ENCODE measurements around the gene CRYBG3.

Gene CRYBG3

DNA sequence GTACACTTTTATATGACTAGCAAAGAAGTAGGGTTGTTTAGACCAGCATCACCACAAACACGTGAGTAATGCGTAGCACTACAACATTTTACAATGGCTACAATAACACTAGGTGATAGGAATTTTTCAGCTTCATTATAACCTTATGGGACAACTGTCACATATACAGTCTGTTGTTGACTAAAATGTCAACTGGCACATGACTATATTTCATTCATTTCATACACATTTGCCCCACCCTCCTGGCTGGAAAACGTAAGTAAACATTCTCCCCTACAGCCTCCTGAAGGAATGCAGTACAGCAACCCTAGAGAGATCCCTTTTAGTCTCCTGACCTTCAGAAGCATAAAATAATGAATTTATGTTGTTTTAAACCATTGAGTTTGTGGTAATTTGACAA, 134.2 kb downstream of the CRYBG3 start:
- Histone ChIP-seq H3K4me2 (ENCODE audit: low read length) (no peak overlapping the region), H2AFZ (ENCODE audit: insufficient read depth, low read length, poor library complexity) (no peak overlapping the region), H3K79me1 (ENCODE audit: low read length) (peaks cover 2% of the 10 kb centered on the region), H4K12ac (ENCODE audit: low read depth, low read length) (no peak overlapping the region), H3K36me3 (ENCODE audit: control insufficient read depth in 1 of 2, insufficient read depth in 2 of 2, low read length in 2 of 2) (peaks cover 0 to 4% of the 10 kb centered on the region in 2 experiments), H2AK5ac (ENCODE audit: low read length) (no peak overlapping the region), H3K27ac (ENCODE audit: low read depth, low read length) (no peak overlapping the region), H3K14ac (ENCODE audit: low read length) (no peak overlapping the region), H2BK120ac (ENCODE audit: insufficient read depth, low read length, poor library complexity) (no peak overlapping the region), H3K4me3 (ENCODE audit: low read depth, low read length) (no peak overlapping the region), H3K27me3 (ENCODE audit: insufficient read depth, low read length) (no peaks in the 10 kb centered on the region), H4K91ac (ENCODE audit: low read depth, low read length) (no peak overlapping the region), H3K4ac (ENCODE audit: low read depth, low read length) (no peak overlapping the region), H3K4me1 (ENCODE audit: control insufficient read depth in 1 of 2, insufficient read depth in 2 of 2, low read length in 2 of 2) (peaks cover 2 to 3% of the 10 kb centered on the region in 2 experiments), H3K9ac (ENCODE audit: low read length) (no peak overlapping the region), H2BK5ac (ENCODE audit: low read depth, low read length, poor library complexity) (no peak overlapping the region), H3K79me2 (ENCODE audit: control insufficient read depth, insufficient read depth, low read length, poor library complexity) (no peaks in the 10 kb centered on the region), H3K23ac (ENCODE audit: low read length) (no peak overlapping the region), H2BK12ac (ENCODE audit: low read length) (no peak overlapping the region), H4K8ac (ENCODE audit: low read depth, low read length) (no peak overlapping the region), H3K9me3 (ENCODE audit: insufficient read depth, low read depth, low read length) (no peaks in the 10 kb centered on the region), H3K18ac (ENCODE audit: low read length) (no peak overlapping the region)
- peak; percentile 76 to 91 for DNase-seq
- no CpG with 5 or more reads among the region's 3 CpGs for WGBS (ENCODE audit: extremely low coverage, insufficient coverage, insufficient read length)

DNA sequence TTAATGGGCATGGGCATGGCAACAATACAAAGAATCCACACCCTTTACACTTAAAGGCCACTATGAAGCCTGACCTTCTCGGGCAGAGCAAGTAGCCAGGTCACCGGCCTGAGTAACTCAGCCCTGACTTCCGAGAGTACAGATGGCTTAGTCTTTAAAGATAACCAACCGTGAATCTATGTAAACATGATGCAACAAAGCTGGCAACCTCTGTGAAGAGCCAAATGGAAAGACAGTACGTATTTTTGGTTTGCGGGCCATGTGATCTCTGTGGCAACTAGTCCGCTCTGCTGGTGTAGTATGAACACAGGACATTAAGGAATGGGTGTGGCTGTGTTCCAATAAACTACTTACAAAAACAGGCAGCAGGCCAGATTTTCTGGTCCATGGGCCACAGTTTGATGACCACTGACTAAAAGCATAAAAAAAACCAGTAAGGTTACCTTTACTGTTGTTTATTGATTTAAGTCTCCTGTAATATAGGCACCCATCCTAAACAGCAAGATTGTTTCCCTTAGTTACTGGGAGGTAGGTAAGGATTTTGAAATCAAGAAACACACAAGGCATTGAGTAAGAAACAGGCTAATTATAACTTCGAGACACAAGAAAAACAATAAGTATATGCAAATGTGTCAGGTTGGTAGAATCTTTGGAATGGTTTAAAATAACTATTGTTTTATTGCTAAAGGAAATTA, 136.0 kb downstream of the CRYBG3 start:
- H3K27me3 ChIP-seq (ENCODE audit: insufficient read depth, low read length), result no peaks in the 10 kb centered on the region
- no peak overlapping the region for H3K14ac ChIP-seq (ENCODE audit: low read length)
- no peak overlapping the region for H3K27ac ChIP-seq (ENCODE audit: low read depth, low read length)
- no peak overlapping the region for H3K4me2 ChIP-seq (ENCODE audit: low read length)
- no peak overlapping the region for H2BK120ac ChIP-seq (ENCODE audit: insufficient read depth, low read length, poor library complexity)
- H3K9ac ChIP-seq (ENCODE audit: low read length), result no peak overlapping the region
- H2AFZ ChIP-seq (ENCODE audit: insufficient read depth, low read length, poor library complexity), result no peak overlapping the region
- H2BK12ac ChIP-seq (ENCODE audit: low read length), result no peak overlapping the region
- H4K12ac ChIP-seq (ENCODE audit: low read depth, low read length), result no peak overlapping the region
- no peak overlapping the region for H4K8ac ChIP-seq (ENCODE audit: low read depth, low read length)
- H3K79me2 ChIP-seq (ENCODE audit: control insufficient read depth, insufficient read depth, low read length, poor library complexity), result no peaks in the 10 kb centered on the region
- no peak overlapping the region for H3K4ac ChIP-seq (ENCODE audit: low read depth, low read length)
- peaks cover 0 to 6% of the 10 kb centered on the region in 2 experiments for H3K4me1 ChIP-seq (ENCODE audit: control insufficient read depth in 1 of 2, insufficient read depth in 2 of 2, low read length in 2 of 2)
- no peak overlapping the region for H3K4me3 ChIP-seq (ENCODE audit: low read depth, low read length)
- H3K79me1 ChIP-seq (ENCODE audit: low read length), result no peaks in the 10 kb centered on the region
- H2AK5ac ChIP-seq (ENCODE audit: low read length), result no peak overlapping the region
- no peaks in the 10 kb centered on the region for H3K9me3 ChIP-seq (ENCODE audit: insufficient read depth, low read depth, low read length)
- WGBS (ENCODE audit: extremely low coverage, insufficient coverage, insufficient read length), result no CpG with 5 or more reads among the region's 8 CpGs
- H3K36me3 ChIP-seq (ENCODE audit: control insufficient read depth in 1 of 2, insufficient read depth in 2 of 2, low read length in 2 of 2), result peaks cover 0 to 4% of the 10 kb centered on the region in 2 experiments
- no peak overlapping the region for H4K91ac ChIP-seq (ENCODE audit: low read depth, low read length)
- H3K23ac ChIP-seq (ENCODE audit: low read length), result no peak overlapping the region
- H3K18ac ChIP-seq (ENCODE audit: low read length), result no peak overlapping the region
- peak; percentile 78 to 91 for DNase-seq
- H2BK5ac ChIP-seq (ENCODE audit: low read depth, low read length, poor library complexity), result no peak overlapping the region

DNA sequence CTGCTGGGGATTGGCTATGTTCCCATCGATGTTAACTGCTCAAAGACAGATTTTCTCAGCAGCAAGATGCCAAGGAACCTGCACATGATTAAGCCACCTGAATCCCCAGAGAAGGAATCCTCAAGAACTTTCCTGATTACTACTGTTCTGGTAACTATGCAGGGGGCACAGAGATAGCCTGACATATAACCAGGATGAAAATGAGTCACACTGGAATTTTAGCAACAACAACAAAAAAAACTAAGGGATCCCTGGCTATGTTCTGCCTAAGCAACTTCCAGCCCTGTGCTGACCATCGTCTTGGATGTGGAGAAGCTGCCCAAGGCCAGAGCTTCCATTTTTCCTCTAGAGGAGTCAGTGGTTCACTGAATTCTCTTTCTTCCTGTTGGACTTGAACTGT, 136.6 kb downstream of the CRYBG3 start:
- no peak overlapping the region for H3K4me3 ChIP-seq (ENCODE audit: low read depth, low read length)
- no peak overlapping the region for H2AFZ ChIP-seq (ENCODE audit: insufficient read depth, low read length, poor library complexity)
- H3K36me3 ChIP-seq (ENCODE audit: control insufficient read depth in 1 of 2, insufficient read depth in 2 of 2, low read length in 2 of 2), result peaks cover 0 to 4% of the 10 kb centered on the region in 2 experiments
- no peak overlapping the region for H4K12ac ChIP-seq (ENCODE audit: low read depth, low read length)
- H2BK120ac ChIP-seq (ENCODE audit: insufficient read depth, low read length, poor library complexity), result no peak overlapping the region
- H2BK5ac ChIP-seq (ENCODE audit: low read depth, low read length, poor library complexity), result no peak overlapping the region
- H3K79me1 ChIP-seq (ENCODE audit: low read length), result no peaks in the 10 kb centered on the region
- no peak overlapping the region for H3K27ac ChIP-seq (ENCODE audit: low read depth, low read length)
- no peak overlapping the region for H3K23ac ChIP-seq (ENCODE audit: low read length)
- no peaks in the 10 kb centered on the region for H3K79me2 ChIP-seq (ENCODE audit: control insufficient read depth, insufficient read depth, low read length, poor library complexity)
- no peaks in the 10 kb centered on the region for H3K9me3 ChIP-seq (ENCODE audit: insufficient read depth, low read depth, low read length)
- DNase-seq, result peak in 1 of 2 donors; percentile 40
- H4K8ac ChIP-seq (ENCODE audit: low read depth, low read length), result no peak overlapping the region
- no peak overlapping the region for H2AK5ac ChIP-seq (ENCODE audit: low read length)
- no peaks in the 10 kb centered on the region for H3K27me3 ChIP-seq (ENCODE audit: insufficient read depth, low read length)
- no peak overlapping the region for H3K14ac ChIP-seq (ENCODE audit: low read length)
- no peak overlapping the region for H3K4me2 ChIP-seq (ENCODE audit: low read length)
- no peak overlapping the region for H3K4ac ChIP-seq (ENCODE audit: low read depth, low read length)
- H2BK12ac ChIP-seq (ENCODE audit: low read length), result no peak overlapping the region
- H4K91ac ChIP-seq (ENCODE audit: low read depth, low read length), result no peak overlapping the region
- H3K18ac ChIP-seq (ENCODE audit: low read length), result no peak overlapping the region
- H3K9ac ChIP-seq (ENCODE audit: low read length), result no peak overlapping the region
- WGBS (ENCODE audit: extremely low coverage, insufficient coverage, insufficient read length), result no CpG with 5 or more reads among the region's 2 CpGs
- peaks cover 0 to 4% of the 10 kb centered on the region in 2 experiments for H3K4me1 ChIP-seq (ENCODE audit: control insufficient read depth in 1 of 2, insufficient read depth in 2 of 2, low read length in 2 of 2)

DNA sequence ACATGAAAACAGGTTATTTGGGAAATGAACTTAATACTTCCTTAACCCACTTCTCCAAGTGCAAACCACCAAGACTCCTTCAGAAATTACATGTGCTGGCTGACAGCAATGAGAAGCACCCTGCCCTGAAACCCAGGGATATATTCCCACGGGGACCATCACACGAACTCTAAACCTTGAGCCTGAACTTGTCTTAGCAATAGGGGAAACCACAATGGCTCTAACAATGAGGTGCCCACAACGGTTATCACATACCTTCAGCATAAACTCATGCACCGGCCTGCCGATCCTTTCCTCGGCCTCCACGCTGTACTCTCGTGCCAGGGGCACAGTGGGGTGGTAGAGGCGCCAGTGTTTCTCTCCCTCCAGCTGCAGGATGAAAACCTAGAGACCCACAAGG, 137.0 kb downstream of the CRYBG3 start:
- H3K4me1 ChIP-seq (ENCODE audit: control insufficient read depth in 1 of 2, insufficient read depth in 2 of 2, low read length in 2 of 2), result peaks cover 0 to 4% of the 10 kb centered on the region in 2 experiments
- no peak overlapping the region for H2BK12ac ChIP-seq (ENCODE audit: low read length)
- no peak overlapping the region for H2BK5ac ChIP-seq (ENCODE audit: low read depth, low read length, poor library complexity)
- H3K79me1 ChIP-seq (ENCODE audit: low read length), result no peaks in the 10 kb centered on the region
- no CpG with 5 or more reads among the region's 9 CpGs for WGBS (ENCODE audit: extremely low coverage, insufficient coverage, insufficient read length)
- no peak overlapping the region for H3K4me2 ChIP-seq (ENCODE audit: low read length)
- H2BK120ac ChIP-seq (ENCODE audit: insufficient read depth, low read length, poor library complexity), result no peak overlapping the region
- H2AFZ ChIP-seq (ENCODE audit: insufficient read depth, low read length, poor library complexity), result no peak overlapping the region
- no peak overlapping the region for H4K8ac ChIP-seq (ENCODE audit: low read depth, low read length)
- H3K27me3 ChIP-seq (ENCODE audit: insufficient read depth, low read length), result no peaks in the 10 kb centered on the region
- no peak overlapping the region for H3K4me3 ChIP-seq (ENCODE audit: low read depth, low read length)
- peaks cover 0 to 4% of the 10 kb centered on the region in 2 experiments for H3K36me3 ChIP-seq (ENCODE audit: control insufficient read depth in 1 of 2, insufficient read depth in 2 of 2, low read length in 2 of 2)
- no peak overlapping the region for H3K18ac ChIP-seq (ENCODE audit: low read length)
- H3K23ac ChIP-seq (ENCODE audit: low read length), result no peak overlapping the region
- no peaks in the 10 kb centered on the region for H3K79me2 ChIP-seq (ENCODE audit: control insufficient read depth, insufficient read depth, low read length, poor library complexity)
- H3K4ac ChIP-seq (ENCODE audit: low read depth, low read length), result no peak overlapping the region
- no peak for DNase-seq
- no peak overlapping the region for H3K9ac ChIP-seq (ENCODE audit: low read length)
- H4K12ac ChIP-seq (ENCODE audit: low read depth, low read length), result no peak overlapping the region
- no peaks in the 10 kb centered on the region for H3K9me3 ChIP-seq (ENCODE audit: insufficient read depth, low read depth, low read length)
- H3K14ac ChIP-seq (ENCODE audit: low read length), result no peak overlapping the region
- H2AK5ac ChIP-seq (ENCODE audit: low read length), result peak overlapping the region; percentile 29
- H3K27ac ChIP-seq (ENCODE audit: low read depth, low read length), result no peak overlapping the region
- H4K91ac ChIP-seq (ENCODE audit: low read depth, low read length), result no peak overlapping the region

All from trophoblast cell (in vitro differentiated cells and primary cell).